ENCODE data around the gene CCL1. TPM values are rescaled to one million over a fixed set of nuclear protein-coding genes. Genes with fewer than 3 reads are reported as not detected.

CCL1 gene
- total RNA-seq, result not detected in 2 replicates

GRCh38 chr17:34363183-34363661 lies at the start of gene CCL1:
Gene CCL1 (minus strand): TSS chr17:34363233. CDS start chr17:34363161, 72 bp downstream.

GRCh38 chr17:34356194-34356593 lies 6.8 kb downstream of the CCL1 start, which contains the start of gene CCL13:
Gene CCL13 (plus strand): TSS chr17:34356480. CDS start chr17:34356527, 47 bp downstream.

GRCh38 chr17:34319039-34319483 lies 44.0 kb downstream of the CCL1 start, which contains the start of gene CCL8:
Gene CCL8 (plus strand): TSS chr17:34319435. CDS start chr17:34319502, 67 bp downstream.

Other genes starting within 250 kb of the CCL1 start
- 163 and 208 TPM in 2 replicates for gene CCL2, start 107.9 kb downstream of the CCL1 start, total RNA-seq
- 0.85 and 3.7 TPM in 2 replicates for gene CCL7, start 93.0 kb downstream of the CCL1 start, total RNA-seq
- not detected in 2 replicates for gene CCL11, start 77.5 kb downstream of the CCL1 start, total RNA-seq
- 0.20 and 0.26 TPM in 2 replicates for gene CCL8, start 43.8 kb downstream of the CCL1 start, total RNA-seq
- 3.9 TPM in 1 of 2 replicates, not detected in the other for gene CCL13, start 6.8 kb downstream of the CCL1 start, total RNA-seq
- gene TMEM132E, start 216.3 kb upstream of the CCL1 start, total RNA-seq, result 0.07 TPM in 2 replicates